GM19372 (cell line): ENCODE results near the gene ANKRD53.

Experiments used
- ATAC-seq: cut with Tn5 transposase; IDR thresholded peaks from one replicate; pipeline ENCODE4 v1.9.1; 2021; ENCODE audit warnings: mild to moderate bottlenecking, low read depth, moderate library complexity; ENCODE audit not compliant: unreplicated experiment

The ANKRD53 gene

DNA sequence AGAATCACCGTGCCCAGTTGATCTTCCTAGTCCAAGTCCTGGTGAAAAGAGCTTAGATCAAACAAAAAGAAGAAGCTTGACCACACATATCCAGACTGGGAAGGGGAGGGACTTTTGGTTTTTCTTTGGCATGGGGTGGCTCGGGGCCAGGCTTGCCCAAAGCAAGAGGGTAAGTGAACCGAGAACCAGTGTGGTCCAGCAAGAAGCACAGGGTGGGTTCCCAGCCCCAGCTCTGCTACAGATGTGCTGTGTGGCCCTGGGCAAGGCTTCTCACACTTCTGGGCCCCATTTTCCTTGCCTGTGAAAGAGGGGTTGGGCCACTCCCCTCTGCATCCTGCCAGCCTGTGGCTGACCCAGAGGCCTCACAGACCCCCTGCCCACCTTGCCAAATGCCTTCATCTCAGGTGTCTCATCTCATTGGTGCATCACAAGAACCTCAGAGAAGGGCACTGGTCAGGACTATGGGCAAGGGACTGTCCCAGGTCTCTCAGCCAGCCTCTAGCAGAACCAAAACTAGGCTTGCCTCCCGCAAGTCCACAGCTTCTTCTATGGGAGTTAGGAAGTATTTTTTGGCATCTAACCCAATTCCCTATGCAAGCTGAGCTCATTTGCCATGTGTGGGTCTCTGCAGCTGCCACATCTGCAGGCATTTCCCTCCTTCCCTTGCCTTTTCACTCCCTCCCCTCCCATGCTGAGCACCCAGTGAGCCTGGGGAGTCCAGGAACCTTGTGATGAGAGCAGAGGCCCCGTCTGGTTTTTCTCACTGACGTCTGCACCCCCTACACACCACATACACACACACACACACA lies 35.8 kb upstream of the ANKRD53 start:
- no peak for ATAC-seq

- no peak for ATAC-seq
Observed at GRCh38 chr2:70943205-70943871, 35.1 kb upstream of the ANKRD53 start.

- no peak for ATAC-seq
Observed at GRCh38 chr2:70944111-70944690, 34.2 kb upstream of the ANKRD53 start.

GRCh38 chr2:70946832-70947442 lies 31.5 kb upstream of the ANKRD53 start:
- no peak for ATAC-seq

- ATAC-seq = no peak
Observed at GRCh38 chr2:70947556-70948184, 30.8 kb upstream of the ANKRD53 start.

- ATAC-seq = peak; percentile 88
Observed at GRCh38 chr2:70948337-70949003, 30.0 kb upstream of the ANKRD53 start.

GRCh38 chr2:70949086-70949485 lies 29.3 kb upstream of the ANKRD53 start:
- ATAC-seq = no peak

GRCh38 chr2:70954886-70955285 lies 23.5 kb upstream of the ANKRD53 start:
- ATAC-seq = no peak

DNA sequence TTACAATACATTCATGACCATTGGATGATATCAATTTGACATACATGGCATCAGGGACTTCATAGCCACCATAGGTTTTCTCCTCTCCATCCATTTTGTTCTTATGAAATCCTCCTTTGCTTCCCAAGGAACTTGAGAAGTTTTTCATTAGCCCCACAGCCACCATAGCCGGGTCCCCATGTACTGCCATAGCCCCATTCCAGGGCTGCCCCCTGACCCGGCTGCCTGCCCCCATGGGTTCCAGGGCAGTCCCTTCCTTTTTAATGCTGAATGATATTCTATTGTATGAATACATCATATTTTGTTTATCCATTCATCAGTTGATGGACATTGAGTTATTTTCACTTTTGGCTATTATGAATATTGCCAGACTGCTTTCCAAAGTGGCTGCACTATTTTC lies 22.3 kb upstream of the ANKRD53 start:
- ATAC-seq = no peak

GRCh38 chr2:70957798-70958197 lies 20.6 kb upstream of the ANKRD53 start:
- no peak for ATAC-seq

- no peak for ATAC-seq
Observed at GRCh38 chr2:70958759-70959158, 19.7 kb upstream of the ANKRD53 start.

DNA sequence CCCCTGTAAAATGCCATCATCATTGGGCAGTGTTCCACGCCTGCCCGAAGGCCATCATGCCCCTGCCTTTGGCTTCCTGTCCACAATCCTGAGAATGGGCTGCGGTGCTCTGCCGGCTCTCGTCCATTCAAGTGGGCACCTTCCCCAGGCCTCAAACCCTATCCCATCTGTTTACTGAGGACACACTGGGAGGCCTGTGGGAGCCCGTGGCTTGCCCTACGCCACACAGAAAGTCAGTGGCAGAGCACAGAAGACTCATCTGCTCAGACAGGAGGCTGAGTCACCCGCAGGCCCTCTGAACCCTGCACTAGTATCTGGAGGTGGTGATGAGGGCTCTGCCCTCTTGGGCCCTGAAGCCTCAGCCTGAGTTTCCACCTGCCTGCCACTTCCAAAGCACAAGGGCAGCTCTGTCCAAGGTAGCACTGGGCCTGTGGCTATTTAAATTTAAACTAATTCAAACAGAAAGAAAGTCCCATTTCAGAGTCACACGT lies 19.1 kb upstream of the ANKRD53 start:
- no peak for ATAC-seq

- no peak for ATAC-seq
Observed at GRCh38 chr2:70959851-70960832, 18.3 kb upstream of the ANKRD53 start.

DNA sequence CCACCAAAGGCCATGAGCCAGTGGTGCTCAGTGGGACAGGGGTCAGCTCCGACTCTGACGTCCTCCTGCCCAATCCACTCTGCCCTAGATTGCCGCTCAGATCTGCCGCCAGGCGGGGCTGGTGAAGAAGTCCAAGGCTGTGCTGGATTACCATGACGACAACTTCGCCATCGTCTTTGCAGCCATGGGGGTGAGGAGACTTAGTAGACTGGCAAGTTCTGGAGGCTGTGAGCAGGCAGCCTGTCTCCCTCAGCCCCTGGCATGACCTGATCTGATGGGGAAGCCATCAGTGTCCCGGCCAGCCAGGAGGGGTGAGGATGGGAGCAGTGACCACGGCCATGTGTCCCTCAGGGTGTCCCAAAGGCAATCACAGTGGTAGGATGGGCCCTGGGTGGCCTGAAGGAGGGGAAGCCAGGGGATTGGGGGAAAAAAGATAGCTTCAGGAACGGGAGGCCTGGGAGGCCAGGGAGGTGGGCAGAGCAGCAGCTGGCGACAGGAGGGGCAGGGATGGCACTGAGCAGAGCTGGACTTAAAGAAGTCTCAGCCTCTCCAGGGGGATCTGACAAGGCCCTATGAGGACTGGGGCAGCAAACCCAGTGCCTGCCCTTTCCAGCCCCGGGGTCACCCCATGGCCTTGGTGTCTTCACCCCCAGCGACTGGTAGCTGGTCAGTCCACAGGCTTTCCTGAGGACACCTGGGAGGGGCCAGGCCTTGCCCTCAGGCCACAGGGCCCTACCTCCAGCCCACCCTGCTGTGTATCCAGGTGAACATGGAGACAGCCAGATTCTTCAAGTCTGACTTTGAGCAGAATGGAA lies 17.4 kb upstream of the ANKRD53 start:
- no peak for ATAC-seq

GRCh38 chr2:70961648-70961994 lies 16.8 kb upstream of the ANKRD53 start:
- no peak for ATAC-seq

DNA sequence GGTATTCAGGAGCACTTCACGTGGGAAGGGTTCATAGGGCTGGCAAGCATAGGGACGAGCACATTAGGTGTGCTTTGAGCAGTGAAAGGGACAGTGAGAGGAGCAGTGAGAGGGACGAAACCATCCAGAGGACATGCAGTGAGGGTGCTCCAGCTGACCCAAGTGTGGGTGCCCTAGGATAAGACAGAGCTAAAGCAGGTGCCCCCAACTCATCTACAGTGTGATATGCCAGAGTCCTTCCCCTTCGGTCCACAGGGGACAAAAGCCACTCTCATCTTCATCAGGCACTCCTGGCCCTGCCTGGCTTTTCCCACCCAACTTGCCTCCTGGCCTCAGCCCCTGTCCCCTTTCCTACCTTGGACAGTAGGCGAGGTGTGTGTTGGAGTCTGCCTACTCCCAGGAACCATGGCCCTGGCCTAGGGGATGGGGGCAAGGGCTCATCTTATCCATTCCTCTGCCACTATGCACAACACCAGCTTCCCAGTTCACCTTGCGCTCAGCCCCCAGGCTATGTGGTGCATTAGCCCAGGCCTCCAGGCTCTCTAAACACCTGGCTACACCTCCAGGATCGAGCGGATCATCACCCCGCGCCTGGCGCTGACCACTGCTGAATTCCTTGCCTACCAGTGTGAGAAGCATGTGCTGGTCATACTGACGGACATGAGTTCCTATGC lies 16.1 kb upstream of the ANKRD53 start:
- ATAC-seq = no peak
